Stimulated activated naive CD4-positive, alpha-beta T cell (primary cell): ENCODE results near the gene PIK3R5.
"Not testable (repeated sequence)": the region's sequence is repeated elsewhere in the genome, so short reads cannot be mapped to it uniquely, and the experiment has no call there.

Experiments
- DNase-seq, 6 experiments: peaks; one replicate each; lab custom pipeline; 2025; lab: John Stamatoyannopoulos, UW

The PIK3R5 gene

GRCh38 chr17:8965394-8966168, at the start of gene PIK3R5:
PIK3R5 (minus strand) TSS chr17:8965707; CDS start chr17:8911494, 54,213 bp downstream.
- peak; percentile 75 to 93 (median 80) for DNase-seq

- DNase-seq, result no peak
Measured at GRCh38 chr17:9011001-9011400, 45.5 kb upstream of the PIK3R5 start.

GRCh38 chr17:9009737-9010136, 44.2 kb upstream of the PIK3R5 start:
- no peak for DNase-seq

- no peak for DNase-seq
Measured at GRCh38 chr17:9009096-9009495, 43.6 kb upstream of the PIK3R5 start.

- DNase-seq, result no peak
Measured at GRCh38 chr17:9007052-9007714, 41.7 kb upstream of the PIK3R5 start.

GRCh38 chr17:9006175-9006767, 40.8 kb upstream of the PIK3R5 start:
- DNase-seq, result no peak

GRCh38 chr17:9004961-9005285, 39.4 kb upstream of the PIK3R5 start:
- no peak for DNase-seq

- DNase-seq, result peak in 1 of 6 experiments; percentile 16
Measured at GRCh38 chr17:9004132-9004960, 38.8 kb upstream of the PIK3R5 start.

GRCh38 chr17:9003355-9004131, 38.0 kb upstream of the PIK3R5 start:
- DNase-seq, result no peak

GRCh38 chr17:9002606-9003354, 37.3 kb upstream of the PIK3R5 start:
- DNase-seq, result peak in 2 of 6 experiments; percentile 10 to 26

GRCh38 chr17:9002227-9002605, 36.7 kb upstream of the PIK3R5 start:
- DNase-seq, result no peak

- DNase-seq, result no peak
Measured at GRCh38 chr17:9001559-9001958, 36.1 kb upstream of the PIK3R5 start.

- peak; percentile 59 to 82 (median 65) for DNase-seq
Measured at GRCh38 chr17:8997994-8998628, 32.6 kb upstream of the PIK3R5 start.

- DNase-seq, result no peak
Measured at GRCh38 chr17:8995711-8996110, 30.2 kb upstream of the PIK3R5 start.

GRCh38 chr17:8994319-8994718, 28.8 kb upstream of the PIK3R5 start:
- DNase-seq, result peak in 3 of 6 experiments; percentile 31 to 43 (median 33)

- DNase-seq, result peak; percentile 15 to 70 (median 37)
Measured at GRCh38 chr17:8991514-8992285, 26.2 kb upstream of the PIK3R5 start.

- DNase-seq, result not testable (repeated sequence)
Measured at GRCh38 chr17:8988263-8988935, 22.9 kb upstream of the PIK3R5 start.

- no peak for DNase-seq
Measured at GRCh38 chr17:8986295-8986694, 20.8 kb upstream of the PIK3R5 start.
